Vagina (tissue), 2 donors: ENCODE data around the gene PUSL1. TPM values are rescaled to one million over a fixed set of nuclear protein-coding genes. Genes with fewer than 3 reads are reported as not detected.

Experiments
- DNase-seq, 2 donors: peaks; one replicate each; pipeline ENCODE4 v3.0.0-alpha.2; 2017; ENCODE audit errors: extremely low spot score in 2 of 2
- H3K27ac ChIP-seq: fragments of 200-600 bp; sonication (generic); one replicate; pipeline ENCODE4 v1.5.1; 2019
- H3K27me3 ChIP-seq: fragments of 200-600 bp; sonication (generic); one replicate; pipeline ENCODE4 v1.5.1; 2019
- H3K36me3 ChIP-seq, 2 donors: fragments of 200-600 bp; sonication (generic); one replicate each; pipeline ENCODE4 v1.5.1; 2017 to 2019
- H3K4me1 ChIP-seq: fragments of 200-600 bp; sonication (generic); one replicate; pipeline ENCODE4 v1.5.1; 2019
- H3K4me3 ChIP-seq, 2 donors: fragments of 200-600 bp; sonication (generic); 1 replicate in 1 of 2; 2 replicates in 1 of 2; pipeline ENCODE4 v1.5.1; 2016 to 2019
- H3K9me3 ChIP-seq: fragments of 200-600 bp; sonication (generic); one replicate; pipeline ENCODE4 v1.5.1; 2019
- POLR2A ChIP-seq, 2 donors: fragments of 450-650 bp; IDR thresholded peaks; one replicate each; pipeline ENCODE4 v1.6.1; 2017; ENCODE audit warnings: antibody characterized with exemption in 2 of 2, mild to moderate bottlenecking in 2 of 2, moderate library complexity in 2 of 2
- POLR2AphosphoS5 ChIP-seq, 2 donors: sonication (generic); formaldehyde crosslinking; IDR thresholded peaks; one replicate each; pipeline ENCODE4 v1.9.0; 2017; ENCODE audit warnings: antibody characterized with exemption in 2 of 2, mild to moderate bottlenecking in 2 of 2, low read depth in 1 of 2; ENCODE audit not compliant: insufficient read depth in 1 of 2
- intact Hi-C: fragments of 100-400 bp; cut with DNase I; formaldehyde crosslinking; loops from one replicate; pipeline ENCODE4 v1.15.1; 2023
- total RNA-seq: library from RNA; depleted of rRNA; stranded (reverse); fragments of >200 nt; gene quantifications from one replicate; pipeline ENCODE4 v1.2.3, GENCODE V29; 2016
- TF ChIP-seq, protein P1 (sequence below), 3 experiments: fragments of 450-650 bp in 2 of 3; fragments of 200-600 bp in 1 of 3; sonication (generic) in 1 of 3; IDR thresholded peaks; one replicate each; pipeline ENCODE4 v1.5.1; 2017 to 2019; ENCODE audit warnings: antibody characterized with exemption in 3 of 3, mild to moderate bottlenecking in 2 of 3, moderate library complexity in 2 of 3

Gene PUSL1
- total RNA-seq, 1 donor from 2014 or later: 31.2 TPM

GRCh38 chr1:1338278-1338677 is 29.9 kb downstream of the PUSL1 start:
- H3K4me3 ChIP-seq: no peak overlapping the region
- no peaks in the 10 kb centered on the region for H3K9me3 ChIP-seq
- no peak for DNase-seq
- intact Hi-C loops: no loop called here
- H3K27me3 ChIP-seq: no peaks in the 10 kb centered on the region
- H3K4me1 ChIP-seq: peaks cover 8% of the 10 kb centered on the region
- peaks cover 0 to 33% of the 10 kb centered on the region in 2 donors for H3K36me3 ChIP-seq
- TF ChIP-seq POLR2AphosphoS5 (IDR thresholded peaks at IDR 0.05; ENCODE audit: insufficient read depth in 1 of 2, low read depth in 1 of 2) (no peak), POLR2A (IDR thresholded peaks at IDR 0.05) (no peak)
- TF ChIP-seq, protein P1, sequence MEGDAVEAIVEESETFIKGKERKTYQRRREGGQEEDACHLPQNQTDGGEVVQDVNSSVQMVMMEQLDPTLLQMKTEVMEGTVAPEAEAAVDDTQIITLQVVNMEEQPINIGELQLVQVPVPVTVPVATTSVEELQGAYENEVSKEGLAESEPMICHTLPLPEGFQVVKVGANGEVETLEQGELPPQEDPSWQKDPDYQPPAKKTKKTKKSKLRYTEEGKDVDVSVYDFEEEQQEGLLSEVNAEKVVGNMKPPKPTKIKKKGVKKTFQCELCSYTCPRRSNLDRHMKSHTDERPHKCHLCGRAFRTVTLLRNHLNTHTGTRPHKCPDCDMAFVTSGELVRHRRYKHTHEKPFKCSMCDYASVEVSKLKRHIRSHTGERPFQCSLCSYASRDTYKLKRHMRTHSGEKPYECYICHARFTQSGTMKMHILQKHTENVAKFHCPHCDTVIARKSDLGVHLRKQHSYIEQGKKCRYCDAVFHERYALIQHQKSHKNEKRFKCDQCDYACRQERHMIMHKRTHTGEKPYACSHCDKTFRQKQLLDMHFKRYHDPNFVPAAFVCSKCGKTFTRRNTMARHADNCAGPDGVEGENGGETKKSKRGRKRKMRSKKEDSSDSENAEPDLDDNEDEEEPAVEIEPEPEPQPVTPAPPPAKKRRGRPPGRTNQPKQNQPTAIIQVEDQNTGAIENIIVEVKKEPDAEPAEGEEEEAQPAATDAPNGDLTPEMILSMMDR (IDR thresholded peaks at IDR 0.05): no peak
- H3K27ac ChIP-seq: no peak overlapping the region

GRCh38 chr1:1340185-1340584 is 31.8 kb downstream of the PUSL1 start:
- TF ChIP-seq, protein P1 (IDR thresholded peaks at IDR 0.05): no peak
- TF ChIP-seq POLR2A (IDR thresholded peaks at IDR 0.05) (no peak), POLR2AphosphoS5 (IDR thresholded peaks at IDR 0.05; ENCODE audit: insufficient read depth in 1 of 2, low read depth in 1 of 2) (no peak)
- intact Hi-C loops: no loop called here
- Histone ChIP-seq H3K9me3 (no peaks in the 10 kb centered on the region), H3K4me1 (peaks cover 18% of the 10 kb centered on the region), H3K27me3 (no peaks in the 10 kb centered on the region), H3K27ac (no peak overlapping the region), H3K4me3 (no peak overlapping the region), H3K36me3 (peaks cover 0 to 33% of the 10 kb centered on the region in 2 donors)
- no peak for DNase-seq

DNA sequence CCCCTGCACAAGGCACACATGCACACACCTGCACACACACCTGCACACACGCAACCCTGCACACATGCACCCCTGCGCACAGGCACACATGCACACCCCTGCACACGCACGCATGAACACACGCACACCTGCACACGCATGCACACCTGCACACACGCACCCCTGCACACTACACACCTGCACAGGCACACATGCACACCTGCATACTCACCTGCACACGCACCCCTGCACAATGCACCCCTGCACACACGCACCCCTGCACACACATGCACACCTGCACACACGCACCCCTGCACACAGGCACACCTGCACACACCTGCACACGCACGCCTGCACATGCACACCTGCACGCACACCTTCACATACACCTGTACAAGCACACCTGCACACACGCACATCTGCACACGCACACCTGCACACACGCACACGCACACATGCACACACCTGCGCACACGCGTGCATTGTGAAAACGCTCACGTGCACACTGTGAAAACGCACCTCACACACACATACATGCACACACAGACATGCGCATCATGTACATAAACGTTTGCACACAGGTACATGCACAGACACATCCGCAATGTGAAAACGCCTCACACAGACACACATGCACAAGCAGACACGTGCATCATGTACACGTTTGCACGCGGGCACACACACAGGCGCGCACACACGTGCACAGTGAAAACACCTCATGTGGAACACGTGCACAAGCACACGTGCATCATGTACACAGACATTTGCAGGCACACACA is 32.6 kb downstream of the PUSL1 start:
- TF ChIP-seq POLR2A (IDR thresholded peaks at IDR 0.05): no peak
- TF ChIP-seq POLR2AphosphoS5 (IDR thresholded peaks at IDR 0.05; ENCODE audit: insufficient read depth in 1 of 2, low read depth in 1 of 2): no peak
- TF ChIP-seq, protein P1 (IDR thresholded peaks at IDR 0.05): no peak
- Histone ChIP-seq H3K9me3 (no peaks in the 10 kb centered on the region), H3K36me3 (peaks cover 0 to 33% of the 10 kb centered on the region in 2 donors), H3K4me3 (no peak overlapping the region), H3K4me1 (peaks cover 26% of the 10 kb centered on the region), H3K27ac (no peak overlapping the region), H3K27me3 (no peaks in the 10 kb centered on the region)
- intact Hi-C loops: no loop called here
- no peak for DNase-seq

DNA sequence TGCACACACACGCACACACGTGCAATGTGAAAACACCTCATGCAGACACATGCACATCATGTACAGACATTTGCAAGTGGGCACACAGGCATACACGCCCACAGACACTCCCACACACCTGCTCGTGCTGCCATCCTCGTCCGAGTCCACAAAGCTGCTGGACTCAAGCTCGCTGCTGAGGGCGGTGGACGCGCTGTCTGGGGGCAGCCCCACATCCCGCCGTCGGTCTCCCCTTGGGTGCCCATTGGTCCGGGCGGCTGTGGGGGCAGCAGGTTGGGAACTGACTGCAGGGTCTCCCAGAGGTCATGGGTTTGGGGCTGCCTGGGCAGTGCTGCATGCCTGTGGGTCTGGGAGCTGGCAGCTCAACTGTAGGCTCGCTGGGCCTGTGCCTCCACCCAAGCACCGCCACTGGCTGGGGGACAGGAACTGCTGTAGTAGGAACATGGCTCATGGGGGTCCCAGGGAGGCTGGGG is 33.2 kb downstream of the PUSL1 start:
- Histone ChIP-seq H3K4me1 (peaks cover 32% of the 10 kb centered on the region), H3K4me3 (no peak overlapping the region), H3K9me3 (no peaks in the 10 kb centered on the region), H3K36me3 (peaks cover 0 to 33% of the 10 kb centered on the region in 2 donors), H3K27ac (no peak overlapping the region), H3K27me3 (no peaks in the 10 kb centered on the region)
- DNase-seq: no peak
- intact Hi-C loops: no loop called here
- TF ChIP-seq POLR2AphosphoS5 (IDR thresholded peaks at IDR 0.05; ENCODE audit: insufficient read depth in 1 of 2, low read depth in 1 of 2) (no peak), POLR2A (IDR thresholded peaks at IDR 0.05) (no peak)
- TF ChIP-seq, protein P1 (IDR thresholded peaks at IDR 0.05): no peak

- Histone ChIP-seq H3K4me3 (no peak overlapping the region), H3K36me3 (peaks cover 0 to 33% of the 10 kb centered on the region in 2 donors), H3K27ac (no peak overlapping the region), H3K4me1 (peaks cover 38% of the 10 kb centered on the region), H3K27me3 (no peaks in the 10 kb centered on the region), H3K9me3 (no peaks in the 10 kb centered on the region)
- TF ChIP-seq POLR2A (IDR thresholded peaks at IDR 0.05) (no peak), POLR2AphosphoS5 (IDR thresholded peaks at IDR 0.05; ENCODE audit: insufficient read depth in 1 of 2, low read depth in 1 of 2) (no peak)
- TF ChIP-seq, protein P1 (IDR thresholded peaks at IDR 0.05): no peak
- no peak for DNase-seq
- intact Hi-C loops: no loop called here
These were observed 33.7 kb downstream of the PUSL1 start for GRCh38 chr1:1342061-1342562.
